22Rv1 (cell line): ENCODE results near the gene AREL1.

Experiments
- ZFX ChIP-seq: fragments of 450-650 bp; IDR thresholded peaks from 2 replicates; pipeline ENCODE4 v1.6.1; 2017; ENCODE audit warnings: antibody characterized with exemption, borderline replicate concordance
- TF ChIP-seq, protein P1 (sequence below): fragments of 450-650 bp; IDR thresholded peaks from 2 replicates; pipeline ENCODE4 v1.5.1; 2017; ENCODE audit warnings: mild to moderate bottlenecking

DNA sequence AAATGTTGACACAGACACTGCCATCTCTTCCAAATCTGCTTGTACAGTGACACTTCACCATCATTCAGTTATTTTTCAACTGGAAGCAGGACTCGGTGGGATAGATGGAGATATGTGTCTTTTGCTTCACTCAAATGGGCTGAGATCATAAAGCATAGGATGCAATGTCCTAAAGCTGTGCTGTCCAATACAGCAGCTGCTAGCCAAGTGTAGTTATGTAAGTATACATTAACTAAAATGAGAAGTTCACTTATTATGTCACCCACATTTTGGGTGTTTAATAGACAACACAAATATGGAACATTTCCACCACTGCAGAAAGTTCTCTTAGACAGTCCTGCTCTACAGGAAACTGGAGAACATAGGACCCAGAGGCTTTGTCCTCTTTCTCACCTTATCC lies 43.6 kb downstream of the AREL1 start:
- TF ChIP-seq, protein P1, sequence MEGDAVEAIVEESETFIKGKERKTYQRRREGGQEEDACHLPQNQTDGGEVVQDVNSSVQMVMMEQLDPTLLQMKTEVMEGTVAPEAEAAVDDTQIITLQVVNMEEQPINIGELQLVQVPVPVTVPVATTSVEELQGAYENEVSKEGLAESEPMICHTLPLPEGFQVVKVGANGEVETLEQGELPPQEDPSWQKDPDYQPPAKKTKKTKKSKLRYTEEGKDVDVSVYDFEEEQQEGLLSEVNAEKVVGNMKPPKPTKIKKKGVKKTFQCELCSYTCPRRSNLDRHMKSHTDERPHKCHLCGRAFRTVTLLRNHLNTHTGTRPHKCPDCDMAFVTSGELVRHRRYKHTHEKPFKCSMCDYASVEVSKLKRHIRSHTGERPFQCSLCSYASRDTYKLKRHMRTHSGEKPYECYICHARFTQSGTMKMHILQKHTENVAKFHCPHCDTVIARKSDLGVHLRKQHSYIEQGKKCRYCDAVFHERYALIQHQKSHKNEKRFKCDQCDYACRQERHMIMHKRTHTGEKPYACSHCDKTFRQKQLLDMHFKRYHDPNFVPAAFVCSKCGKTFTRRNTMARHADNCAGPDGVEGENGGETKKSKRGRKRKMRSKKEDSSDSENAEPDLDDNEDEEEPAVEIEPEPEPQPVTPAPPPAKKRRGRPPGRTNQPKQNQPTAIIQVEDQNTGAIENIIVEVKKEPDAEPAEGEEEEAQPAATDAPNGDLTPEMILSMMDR: no peak
- no peak for TF ChIP-seq ZFX
